ENCODE data around the gene ATP2C1. TPM values are rescaled to one million over a fixed set of nuclear protein-coding genes. Genes with fewer than 3 reads are reported as not detected.

Gene ATP2C1
- total and polyA plus RNA-seq, 9 of the 15 experiments (the other 6 are each of a cell fraction or from before 2014, with no cell fraction given) = 10.0 to 53.5 (median 27.9) TPM

GRCh38 chr3:131026321-131027151 is 132.7 kb downstream of the ATP2C1 start, which contains the start of the genes ASTE1 and NEK11:
Gene ASTE1, minus strand, starts transcription at chr3:131026825. Its CDS starts 1,519 bp downstream, at chr3:131025306.
Gene NEK11, plus strand, starts transcription at chr3:131026877. Its CDS starts 2,832 bp downstream, at chr3:131029709.
- TSS peak; percentile 73 for BruUV-seq (replicated peaks)
- peak; percentile 98 for ATAC-seq
- H3K36me3 ChIP-seq (ENCODE audit: control insufficient read depth, insufficient read depth, low read length) = peaks cover 18% of the 10 kb centered on the region; the same call in 2 of the 3 replicates
- CTCF ChIA-PET (ENCODE audit: low intra/inter-chr PET ratio) = no interaction called here
- H3K4me1 ChIP-seq (replicated peaks in 1 of 2; ENCODE audit: control insufficient read depth in 2 of 2, insufficient read depth in 2 of 2, low read length in 2 of 2) = peaks cover 4 to 6% of the 10 kb centered on the region in 2 experiments; a peak in 3 of 5 replicates
- 1% methylated on average over 24 of the region's 56 CpGs for WGBS (ENCODE audit: insufficient coverage, low coverage, missing lambda C conversion rate)
- peak; percentile 72 to 86 (median 76) for DNase-seq (ENCODE audit: extremely low read depth in 1 of 4, low spot score in 3 of 4)
- POLR2A ChIA-PET = interaction anchor here (0.6 to 1.3 kb wide), 5 partner anchors 10 to 25 kb away, joined by 3 read pairs; no protein-coding TSS in a partner anchor
- no peaks in the 10 kb centered on the region for H4K20me1 ChIP-seq (replicated peaks; ENCODE audit: control insufficient read depth, insufficient read depth, low read length)
- H3K9me3 ChIP-seq (replicated peaks; ENCODE audit: control insufficient read depth, insufficient read depth, low read depth, low read length) = no peaks in the 10 kb centered on the region
- no peaks in the 10 kb centered on the region for H3K27me3 ChIP-seq (ENCODE audit: control insufficient read depth in 2 of 2, insufficient read depth in 2 of 2, low read length in 2 of 2)
- peaks cover 3% of the 10 kb centered on the region; the same call in 1 of the 3 replicates for H3K79me2 ChIP-seq (ENCODE audit: control insufficient read depth, insufficient read depth, low read length)
- intact Hi-C loops (cut with micrococcal nuclease) (loop anchor here (10.0 kb wide), 3 partner anchors 132 to 332 kb away; partner anchors contain the start of genes ATP2C1 and PIK3R4), in situ Hi-C loops (cut with MboI) (loop anchor here (25.0 kb wide), 2 partner anchors 461 to 986 kb away; no protein-coding TSS in a partner anchor)
- peak within 1 kb of the TSS; percentile 95 for H2AFZ ChIP-seq (ENCODE audit: low read depth, low read length)
- peak; percentile 85 for FAIRE-seq
- H3K4me3 ChIP-seq = peak within 1 kb of the TSS; percentile 55
- peak within 1 kb of the TSS; percentile 76 for H3K27ac ChIP-seq (ENCODE audit: extremely low read depth, low read depth, low read length)
- H3K9ac ChIP-seq (ENCODE audit: insufficient read depth in 1 of 2, low read depth in 2 of 2, low read length in 2 of 2) = peak within 1 kb of the TSS; percentile 78 to 93
- H3K4me2 ChIP-seq (ENCODE audit: insufficient read depth, low read length) = peak within 1 kb of the TSS; percentile 87
- H3K9me1 ChIP-seq (ENCODE audit: control insufficient read depth, insufficient read depth, low read length) = no peaks in the 10 kb centered on the region
- 0 out of 2 replicates have a peak, but pooled peaks have one; percentile 30 for TF ChIP-seq NR2C2 (CRISPR knock-in tag; IDR thresholded peaks at IDR 0.05)
- peak; percentile 58; the same call in 1 of the 2 replicates for TF ChIP-seq NR2C2 (tag; IDR thresholded peaks at IDR 0.05)
- TF ChIP-seq ETV1 (tag; conservative IDR thresholded peaks at IDR 0.05; ENCODE audit: low read depth) = peak; percentile 28; the same call in 1 of the 2 replicates
- 0 out of 4 replicates have a peak, but pooled peaks of 1 of the 2 experiments have one; percentile 29 for TF ChIP-seq MAZ (CRISPR knock-in tag; conservative IDR thresholded peaks at IDR 0.05 in 1 of 2, IDR thresholded peaks at IDR 0.05 in 1 of 2)
- TF ChIP-seq, protein P1, sequence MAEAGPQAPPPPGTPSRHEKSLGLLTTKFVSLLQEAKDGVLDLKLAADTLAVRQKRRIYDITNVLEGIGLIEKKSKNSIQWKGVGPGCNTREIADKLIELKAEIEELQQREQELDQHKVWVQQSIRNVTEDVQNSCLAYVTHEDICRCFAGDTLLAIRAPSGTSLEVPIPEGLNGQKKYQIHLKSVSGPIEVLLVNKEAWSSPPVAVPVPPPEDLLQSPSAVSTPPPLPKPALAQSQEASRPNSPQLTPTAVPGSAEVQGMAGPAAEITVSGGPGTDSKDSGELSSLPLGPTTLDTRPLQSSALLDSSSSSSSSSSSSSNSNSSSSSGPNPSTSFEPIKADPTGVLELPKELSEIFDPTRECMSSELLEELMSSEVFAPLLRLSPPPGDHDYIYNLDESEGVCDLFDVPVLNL (CRISPR knock-in tag; IDR thresholded peaks at IDR 0.05; ENCODE audit: low read depth) = peak; percentile 46; the same call in 1 of the 2 replicates
- TF ChIP-seq TBL1XR1 (IDR thresholded peaks at IDR 0.05; ENCODE audit: low read length in 2 of 2) = no peak
- TF ChIP-seq SRSF3 (IDR thresholded peaks at IDR 0.05; ENCODE audit: insufficient read depth, low read length) = no peak
- peak; percentile 12 for TF ChIP-seq GTF2B (IDR thresholded peaks at IDR 0.05; ENCODE audit: extremely low read depth, insufficient read length)
- peak; percentile 86 for TF ChIP-seq HCFC1 (IDR thresholded peaks at IDR 0.05; ENCODE audit: low read depth, low read length)
- TF ChIP-seq, protein P2, sequence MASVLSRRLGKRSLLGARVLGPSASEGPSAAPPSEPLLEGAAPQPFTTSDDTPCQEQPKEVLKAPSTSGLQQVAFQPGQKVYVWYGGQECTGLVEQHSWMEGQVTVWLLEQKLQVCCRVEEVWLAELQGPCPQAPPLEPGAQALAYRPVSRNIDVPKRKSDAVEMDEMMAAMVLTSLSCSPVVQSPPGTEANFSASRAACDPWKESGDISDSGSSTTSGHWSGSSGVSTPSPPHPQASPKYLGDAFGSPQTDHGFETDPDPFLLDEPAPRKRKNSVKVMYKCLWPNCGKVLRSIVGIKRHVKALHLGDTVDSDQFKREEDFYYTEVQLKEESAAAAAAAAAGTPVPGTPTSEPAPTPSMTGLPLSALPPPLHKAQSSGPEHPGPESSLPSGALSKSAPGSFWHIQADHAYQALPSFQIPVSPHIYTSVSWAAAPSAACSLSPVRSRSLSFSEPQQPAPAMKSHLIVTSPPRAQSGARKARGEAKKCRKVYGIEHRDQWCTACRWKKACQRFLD (CRISPR knock-in tag; IDR thresholded peaks at IDR 0.05) = peak; percentile 67
- no peak for TF ChIP-seq BDP1 (IDR thresholded peaks at IDR 0.05; ENCODE audit: insufficient read depth, insufficient read length)
- TF ChIP-seq, protein P3, sequence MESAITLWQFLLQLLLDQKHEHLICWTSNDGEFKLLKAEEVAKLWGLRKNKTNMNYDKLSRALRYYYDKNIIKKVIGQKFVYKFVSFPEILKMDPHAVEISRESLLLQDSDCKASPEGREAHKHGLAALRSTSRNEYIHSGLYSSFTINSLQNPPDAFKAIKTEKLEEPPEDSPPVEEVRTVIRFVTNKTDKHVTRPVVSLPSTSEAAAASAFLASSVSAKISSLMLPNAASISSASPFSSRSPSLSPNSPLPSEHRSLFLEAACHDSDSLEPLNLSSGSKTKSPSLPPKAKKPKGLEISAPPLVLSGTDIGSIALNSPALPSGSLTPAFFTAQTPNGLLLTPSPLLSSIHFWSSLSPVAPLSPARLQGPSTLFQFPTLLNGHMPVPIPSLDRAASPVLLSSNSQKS (CRISPR knock-in tag; IDR thresholded peaks at IDR 0.05) = no peak
- TF ChIP-seq ZNF311 (CRISPR knock-in tag; IDR thresholded peaks at IDR 0.05) = 0 out of 2 replicates have a peak, but pooled peaks have one; percentile 17
